ENCODE data around the gene ELFN1.
"Not testable (repeated sequence)": the region's sequence is repeated elsewhere in the genome, so short reads cannot be mapped to it uniquely, and the experiment has no call there.

ELFN1 gene

GRCh38 chr7:1713502-1714484 is 43.7 kb downstream of the ELFN1 start:
- FAIRE-seq = no peak

DNA sequence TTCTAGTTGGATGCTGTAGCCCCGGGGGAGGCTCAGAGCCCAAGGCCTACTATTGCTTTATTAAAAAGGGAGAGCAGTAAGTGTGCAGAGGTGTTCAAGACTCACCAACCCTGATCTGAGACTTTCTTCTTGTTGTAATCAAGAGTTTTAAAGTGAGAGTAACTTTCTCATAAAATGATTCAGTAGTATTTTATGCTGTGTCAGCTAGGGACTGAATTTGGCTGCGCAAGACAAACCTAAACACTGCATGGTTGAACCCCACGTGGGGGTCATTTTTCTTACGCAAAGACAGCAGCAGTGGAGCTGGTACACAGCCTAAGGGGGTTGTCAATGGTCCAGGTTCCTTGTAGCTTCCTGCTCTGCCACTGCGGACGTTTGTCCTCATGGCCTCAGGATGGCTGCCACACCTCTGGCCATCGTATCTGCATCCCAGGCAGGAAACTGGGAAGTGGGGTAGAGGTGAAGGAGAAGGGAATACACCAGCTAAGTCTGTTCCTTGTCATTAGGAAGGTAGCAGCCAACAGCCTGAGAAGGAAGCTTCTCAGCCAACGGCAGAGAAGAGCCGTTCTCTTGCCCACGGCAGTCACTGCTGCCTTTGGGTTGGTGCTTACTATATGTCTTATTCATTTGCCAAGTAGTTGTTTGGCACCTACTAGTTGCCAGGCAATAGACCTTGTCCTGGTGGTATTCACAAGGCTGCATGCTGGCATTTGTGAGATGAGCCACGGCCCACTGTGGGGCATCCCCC is 44.7 kb downstream of the ELFN1 start:
- no peak for FAIRE-seq

DNA sequence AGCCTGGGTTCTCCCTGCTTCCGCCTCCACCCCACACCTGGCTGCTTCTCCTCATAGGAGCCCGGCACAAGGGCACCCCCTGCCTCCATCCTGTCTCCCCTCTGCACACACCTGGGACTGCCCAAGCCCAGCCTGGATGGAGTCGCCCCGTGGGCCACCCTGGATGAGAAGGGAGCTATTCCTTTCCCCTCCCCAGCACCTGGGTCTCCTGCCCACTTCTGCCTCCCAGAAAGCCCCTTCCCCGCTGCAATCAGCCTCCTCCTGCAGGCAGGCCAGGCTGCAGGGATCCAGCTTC is 45.2 kb downstream of the ELFN1 start:
- no peak for FAIRE-seq

GRCh38 chr7:1715671-1716074 is 45.6 kb downstream of the ELFN1 start:
- no peak for FAIRE-seq

DNA sequence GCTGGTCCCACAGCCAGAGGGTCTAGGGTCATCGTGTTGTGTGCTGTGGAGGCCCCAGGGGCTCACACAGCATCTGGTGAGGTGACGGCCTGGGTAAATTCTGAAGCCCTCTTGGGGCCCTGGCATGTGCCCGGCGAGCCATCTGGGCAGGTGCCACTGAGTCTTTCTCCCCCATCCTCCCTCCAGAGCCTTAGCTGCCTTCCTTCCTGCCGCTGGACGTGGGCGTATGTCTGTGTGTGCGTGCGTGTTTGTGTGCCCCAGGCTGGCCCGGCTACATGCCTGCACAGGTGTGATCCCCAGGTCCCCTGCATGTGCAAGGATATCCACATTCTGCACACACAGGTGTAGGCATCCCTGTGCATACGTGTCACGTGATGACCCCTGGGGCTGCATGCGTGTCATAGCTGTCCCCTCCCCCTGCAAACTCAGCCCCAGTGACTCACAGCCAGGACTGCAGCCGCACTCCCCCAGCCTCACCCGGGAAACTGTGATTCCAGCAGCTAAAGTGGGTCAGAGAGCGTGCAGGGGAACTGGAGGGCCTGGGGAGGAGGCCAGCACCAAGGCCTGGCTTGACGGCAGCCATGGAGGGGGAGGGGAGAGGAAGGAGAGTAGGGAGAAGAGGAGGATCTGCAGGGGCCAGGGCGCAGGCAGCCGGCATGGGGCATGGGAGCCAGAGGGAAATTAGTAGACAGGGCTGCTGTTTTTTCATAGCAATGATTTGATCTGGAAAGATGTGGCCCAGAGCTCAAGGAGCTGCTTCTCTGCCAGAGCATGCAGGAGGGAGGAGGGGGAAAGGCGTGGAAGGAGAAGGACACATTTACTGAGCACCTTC is 46.4 kb downstream of the ELFN1 start:
- FAIRE-seq = no peak

GRCh38 chr7:1717095-1717483 is 47.0 kb downstream of the ELFN1 start:
- no peak for FAIRE-seq

DNA sequence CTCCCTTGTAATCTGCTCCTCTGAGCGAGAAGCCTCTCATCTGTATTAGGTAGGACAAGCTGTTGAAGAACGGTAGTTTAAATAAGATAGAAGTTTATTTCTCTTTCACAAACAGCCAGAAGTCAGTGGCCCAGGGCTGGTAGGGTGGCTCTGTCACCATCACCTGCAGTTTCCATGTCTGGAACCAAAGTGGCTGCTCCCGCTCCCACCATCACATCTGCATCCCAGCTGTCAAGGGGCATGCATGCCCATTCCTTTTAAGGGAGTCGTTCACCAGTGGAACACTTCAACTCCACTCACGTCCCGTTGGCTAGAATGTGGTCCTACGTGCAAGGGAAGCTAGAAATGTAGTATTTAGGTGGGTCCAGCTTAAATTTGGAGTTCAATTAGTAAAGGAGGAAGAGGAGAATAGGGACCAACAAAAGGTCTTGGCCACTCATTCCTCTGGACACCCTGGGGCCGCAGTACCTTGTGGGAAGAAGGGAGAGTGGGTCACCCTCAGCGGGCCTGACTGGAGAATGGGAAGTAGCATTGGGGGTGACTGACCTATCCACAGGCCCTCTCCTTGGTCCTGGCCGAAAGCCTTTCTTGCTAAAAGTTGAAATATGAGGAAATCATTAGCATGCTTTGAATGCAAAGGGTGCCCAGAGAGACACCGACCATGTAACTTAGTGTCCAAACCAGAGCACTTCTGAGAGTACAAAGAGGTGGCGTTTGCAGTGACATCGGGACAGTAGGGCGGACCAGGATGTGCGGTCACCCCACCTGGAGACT is 48.0 kb downstream of the ELFN1 start:
- no peak for FAIRE-seq

DNA sequence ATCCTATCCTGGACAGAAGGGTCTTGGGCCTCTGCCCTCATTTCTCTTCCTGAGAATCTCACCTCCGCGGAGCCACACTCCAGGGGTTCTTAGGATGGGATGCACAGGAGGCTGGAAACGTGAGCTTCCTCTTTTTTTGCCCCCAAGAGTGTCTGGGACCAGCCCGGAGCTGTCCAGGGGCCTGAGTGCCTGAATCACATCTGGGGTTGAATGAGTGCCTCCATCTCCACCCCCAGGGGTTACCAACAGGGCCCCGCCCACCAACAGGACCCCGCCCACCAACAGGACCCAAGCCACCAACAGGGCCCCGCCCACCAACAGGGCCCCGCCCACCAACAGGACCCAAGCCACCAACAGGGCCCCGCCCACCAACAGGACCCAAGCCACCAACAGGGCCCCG is 48.8 kb downstream of the ELFN1 start:
- FAIRE-seq = not testable (repeated sequence)

DNA sequence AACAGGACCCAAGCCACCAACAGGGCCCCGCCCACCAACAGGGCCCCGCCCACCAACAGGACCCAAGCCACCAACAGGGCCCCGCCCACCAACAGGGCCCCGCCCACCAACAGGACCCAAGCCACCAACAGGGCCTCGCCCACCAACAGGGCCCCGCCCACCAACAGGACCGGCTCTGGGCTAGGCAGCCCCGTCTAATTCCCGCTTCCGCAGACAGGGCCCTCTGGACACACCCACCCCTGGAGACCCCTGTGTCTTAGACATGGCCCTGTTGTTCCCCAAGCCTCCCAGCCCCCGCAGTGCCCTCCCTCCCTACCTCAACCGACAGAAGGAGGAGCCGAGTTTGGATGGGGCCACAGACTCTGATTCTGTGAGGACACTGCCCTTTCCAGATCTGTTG is 49.2 kb downstream of the ELFN1 start:
- FAIRE-seq = not testable (repeated sequence)

DNA sequence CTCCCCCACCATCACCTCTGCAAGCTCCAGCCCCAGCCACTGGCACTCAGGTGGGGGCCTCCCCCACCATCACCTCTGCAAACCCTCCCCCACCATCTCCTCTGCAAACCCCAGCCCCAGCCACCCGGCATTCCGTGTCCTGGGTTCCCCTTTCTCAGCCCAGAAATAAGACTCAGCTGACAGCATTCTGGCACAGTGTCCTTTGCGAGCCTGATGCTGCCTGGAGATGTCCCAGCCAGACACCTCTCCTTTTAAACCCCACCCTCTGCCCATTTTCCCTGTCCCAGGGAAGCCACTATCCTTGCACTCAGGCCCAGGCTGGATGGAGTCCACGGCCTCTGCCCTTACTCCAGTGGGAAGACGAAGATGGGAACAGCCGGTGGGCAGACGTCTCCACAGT is 49.8 kb downstream of the ELFN1 start:
- FAIRE-seq = no peak

DNA sequence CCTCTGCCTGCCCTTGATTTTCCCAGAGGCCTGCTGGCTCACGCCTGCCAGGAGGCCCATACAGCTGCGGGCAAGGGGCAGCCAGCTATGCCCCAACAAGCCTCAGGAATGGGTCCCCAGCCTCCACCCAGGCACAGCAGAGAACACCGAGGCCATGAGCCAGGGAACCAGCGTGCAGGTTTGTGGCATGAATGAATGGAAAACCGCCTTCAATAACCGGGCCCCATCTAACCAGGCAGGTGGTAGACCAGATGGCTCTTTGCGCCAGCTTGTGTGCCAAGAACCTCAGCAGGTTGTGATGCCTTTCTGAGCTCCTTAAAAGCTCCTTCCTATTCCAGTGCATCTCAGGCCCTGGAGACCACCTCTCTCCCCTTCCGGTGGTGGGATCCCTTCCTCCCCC is 50.2 kb downstream of the ELFN1 start:
- FAIRE-seq = no peak

DNA sequence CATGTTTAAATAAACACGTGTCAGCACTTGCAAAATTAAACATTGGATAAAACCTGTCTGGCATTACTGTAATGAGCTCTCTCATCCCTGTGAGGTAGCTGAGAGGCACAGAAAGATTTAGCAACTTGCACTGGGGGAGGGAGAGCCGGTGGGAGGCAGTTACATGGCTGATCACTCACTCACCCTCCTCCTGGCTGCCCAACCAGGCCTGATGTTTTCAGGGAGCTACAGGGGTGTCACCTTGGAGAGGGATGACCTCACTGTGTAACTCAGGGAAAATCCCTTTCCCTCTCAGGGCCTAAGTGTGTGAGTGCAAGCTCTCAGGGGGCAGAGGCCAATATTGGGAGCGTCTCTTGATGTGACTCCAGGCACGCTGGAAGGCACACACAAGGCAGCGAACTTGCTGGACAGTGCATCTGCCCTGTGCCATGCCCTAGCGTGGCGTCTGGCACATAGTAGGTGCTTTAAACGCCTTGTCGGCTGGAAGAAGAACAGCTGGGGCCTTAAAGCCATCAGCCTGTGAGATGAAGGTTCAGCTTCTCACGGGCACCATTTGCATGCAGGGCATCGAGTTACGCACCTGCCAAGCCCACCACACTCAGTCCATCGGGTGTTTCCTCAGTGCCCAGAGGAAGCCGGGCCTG is 51.1 kb downstream of the ELFN1 start:
- no peak for FAIRE-seq

GRCh38 chr7:1723254-1723653 is 53.2 kb downstream of the ELFN1 start:
- no peak for FAIRE-seq

- FAIRE-seq = no peak
These were observed 54.2 kb downstream of the ELFN1 start for GRCh38 chr7:1724118-1724910.

DNA sequence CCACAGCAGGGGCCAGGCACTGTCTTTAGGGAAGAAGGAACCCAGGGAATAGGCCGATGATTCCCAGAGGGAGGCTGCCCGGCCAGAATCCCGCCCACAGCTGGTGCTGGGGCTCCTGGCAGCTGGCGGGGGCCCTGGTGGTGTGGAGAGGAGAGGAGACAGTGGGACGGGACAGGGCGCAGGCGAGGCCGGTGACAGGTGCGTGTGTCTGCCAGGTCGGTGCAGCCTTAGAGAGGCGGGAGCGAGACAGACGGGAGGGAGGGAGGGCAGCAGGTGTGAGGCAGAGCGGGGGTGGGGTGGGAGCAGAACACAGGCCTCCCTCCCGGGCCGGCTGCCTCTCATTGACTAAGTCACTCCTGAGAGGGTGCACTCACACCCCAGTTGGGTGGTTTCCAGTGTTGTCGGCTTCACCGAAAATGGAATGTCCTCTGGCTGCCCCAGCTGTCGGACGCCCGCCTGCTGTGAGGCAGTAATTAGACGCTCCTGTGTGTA is 55.2 kb downstream of the ELFN1 start:
- no peak for FAIRE-seq

GRCh38 chr7:1725766-1726630 is 55.9 kb downstream of the ELFN1 start:
- no peak for FAIRE-seq

- FAIRE-seq = no peak
These were observed 57.0 kb downstream of the ELFN1 start for GRCh38 chr7:1727079-1727478.

GRCh38 chr7:1727812-1728570 is 57.9 kb downstream of the ELFN1 start:
- FAIRE-seq = no peak

DNA sequence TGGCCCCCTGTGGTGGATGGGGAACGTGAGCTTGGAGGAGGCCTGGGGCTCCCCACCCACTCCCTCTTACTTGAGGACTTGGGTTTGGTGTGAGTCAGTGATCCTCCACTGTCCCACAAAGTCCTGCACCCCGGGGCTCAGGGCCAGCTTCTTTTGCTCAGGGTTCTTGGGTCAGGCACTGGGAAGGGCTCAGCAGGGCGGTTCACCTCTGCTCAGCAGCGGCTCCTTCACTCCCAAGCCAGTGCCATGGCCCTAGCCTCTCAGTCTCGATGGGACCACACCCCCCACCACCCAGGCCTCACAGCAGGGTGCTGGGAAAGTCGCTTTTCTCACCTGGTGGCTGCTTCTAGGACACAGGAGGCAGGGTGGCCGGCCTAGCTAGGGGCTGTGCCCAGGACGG is 59.1 kb downstream of the ELFN1 start:
- no peak for FAIRE-seq
